ENCODE data around the gene GALK1.

DNA sequence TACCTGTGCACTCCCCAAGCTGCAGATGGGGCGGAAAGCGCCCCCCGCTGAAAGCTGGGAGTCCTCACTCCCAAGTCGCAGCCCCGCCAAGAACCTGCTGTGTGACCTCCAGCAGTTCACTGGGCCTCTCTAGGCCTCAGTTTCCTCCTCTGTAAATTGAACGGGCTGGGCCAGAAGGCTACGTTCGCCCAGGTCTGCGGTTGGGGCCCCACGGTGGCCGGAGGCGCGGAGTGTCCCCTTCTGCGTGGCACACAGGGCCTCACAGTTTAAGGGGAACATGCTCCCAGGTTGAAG, 628 bp downstream of the GALK1 start:
- no peak for TF ChIP-seq FOS (IDR thresholded peaks at IDR 0.05; ENCODE audit: extremely low read depth, insufficient read length)
- TF ChIP-seq, protein P1, sequence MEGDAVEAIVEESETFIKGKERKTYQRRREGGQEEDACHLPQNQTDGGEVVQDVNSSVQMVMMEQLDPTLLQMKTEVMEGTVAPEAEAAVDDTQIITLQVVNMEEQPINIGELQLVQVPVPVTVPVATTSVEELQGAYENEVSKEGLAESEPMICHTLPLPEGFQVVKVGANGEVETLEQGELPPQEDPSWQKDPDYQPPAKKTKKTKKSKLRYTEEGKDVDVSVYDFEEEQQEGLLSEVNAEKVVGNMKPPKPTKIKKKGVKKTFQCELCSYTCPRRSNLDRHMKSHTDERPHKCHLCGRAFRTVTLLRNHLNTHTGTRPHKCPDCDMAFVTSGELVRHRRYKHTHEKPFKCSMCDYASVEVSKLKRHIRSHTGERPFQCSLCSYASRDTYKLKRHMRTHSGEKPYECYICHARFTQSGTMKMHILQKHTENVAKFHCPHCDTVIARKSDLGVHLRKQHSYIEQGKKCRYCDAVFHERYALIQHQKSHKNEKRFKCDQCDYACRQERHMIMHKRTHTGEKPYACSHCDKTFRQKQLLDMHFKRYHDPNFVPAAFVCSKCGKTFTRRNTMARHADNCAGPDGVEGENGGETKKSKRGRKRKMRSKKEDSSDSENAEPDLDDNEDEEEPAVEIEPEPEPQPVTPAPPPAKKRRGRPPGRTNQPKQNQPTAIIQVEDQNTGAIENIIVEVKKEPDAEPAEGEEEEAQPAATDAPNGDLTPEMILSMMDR (IDR thresholded peaks at IDR 0.05 in 2 of 3, conservative IDR thresholded peaks at IDR 0.05 in 1 of 3; ENCODE audit: insufficient read depth in 2 of 3, low read depth in 1 of 3, low read length in 3 of 3), result no peak; a peak in 1 of 6 replicates
- TF ChIP-seq ZNF121 (CRISPR knock-in tag; conservative IDR thresholded peaks at IDR 0.05), result no peak
- no peak for TF ChIP-seq POLR2A (conservative IDR thresholded peaks at IDR 0.05)
- TF ChIP-seq EHMT2 (IDR thresholded peaks at IDR 0.05), result no peak
- no peak for TF ChIP-seq ZNF589 (CRISPR knock-in tag; IDR thresholded peaks at IDR 0.05; ENCODE audit: low read depth)
- TF ChIP-seq TOE1 (IDR thresholded peaks at IDR 0.05; ENCODE audit: borderline replicate concordance), result no peak
- TF ChIP-seq TOE1 (CRISPR knock-in tag; IDR thresholded peaks at IDR 0.05; ENCODE audit: borderline replicate concordance, low read depth), result no peak
- TF ChIP-seq JUN (IDR thresholded peaks at IDR 0.05; ENCODE audit: borderline replicate concordance, low read depth, low read length), result no peak
- no peak for TF ChIP-seq JUN (CRISPR knock-in tag; IDR thresholded peaks at IDR 0.05; ENCODE audit: borderline replicate concordance)

Measured in K562 (cell line).